Measurements from ENCODE around the gene DNAJC5. TPM values are rescaled to one million over a fixed set of nuclear protein-coding genes. Genes with fewer than 3 reads are reported as not detected.

The DNAJC5 gene
- total RNA-seq, 2 donors from 2014 or later, result 44.4 to 66.6 TPM

DNA sequence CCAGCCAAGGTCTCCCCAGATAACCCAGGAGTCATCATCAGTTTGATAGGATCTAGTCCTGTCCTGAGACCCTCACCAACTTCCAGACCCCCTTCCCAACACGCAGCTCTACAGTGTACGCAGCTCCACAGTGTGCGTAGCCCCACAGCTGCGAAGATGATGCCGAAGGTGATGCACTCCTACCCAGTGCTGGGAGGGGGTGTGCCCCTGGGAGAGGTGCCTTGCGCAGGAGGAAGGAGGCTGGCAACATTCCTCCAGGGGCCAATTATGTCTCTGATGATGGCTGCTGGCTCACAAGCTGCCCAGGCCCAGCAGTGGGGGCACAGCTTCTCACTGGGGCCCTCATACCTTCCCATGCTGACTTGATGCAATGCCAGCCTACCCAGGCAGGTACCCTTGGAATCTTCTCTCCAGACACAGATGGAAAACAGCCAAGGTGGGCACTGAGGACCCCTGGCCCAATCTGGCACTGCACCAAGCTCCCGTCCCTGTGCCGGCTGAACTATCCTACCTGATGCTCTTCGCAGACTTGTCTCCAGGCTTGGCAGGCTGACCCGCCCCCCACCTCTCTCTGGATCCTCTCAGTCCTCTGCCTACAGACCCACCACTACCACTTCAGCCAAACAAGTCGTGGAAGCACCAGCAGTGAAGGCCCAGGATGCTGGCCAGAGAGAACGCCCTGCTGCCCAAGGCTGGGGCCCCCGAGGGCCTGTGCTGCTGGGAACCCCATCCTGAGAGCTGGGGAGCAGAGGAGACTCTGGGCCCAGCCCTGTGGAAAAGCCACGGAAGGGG is 73.4 kb downstream of the DNAJC5 start:
- 69% methylated on average over 14 of the region's 14 CpGs for WGBS
- intact Hi-C loops (cut with DNase I), result loop anchor here (10.0 kb wide), 2 partner anchors 224 to 344 kb away; partner anchors contain the start of gene GMEB2
- no peaks in the 10 kb centered on the region for H3K9me3 ChIP-seq
- peak overlapping the region; percentile 53 to 79 for H3K4me3 ChIP-seq
- no peaks in the 10 kb centered on the region for H3K27me3 ChIP-seq (replicated peaks; ENCODE audit: insufficient read depth)
- TF ChIP-seq, protein P1, sequence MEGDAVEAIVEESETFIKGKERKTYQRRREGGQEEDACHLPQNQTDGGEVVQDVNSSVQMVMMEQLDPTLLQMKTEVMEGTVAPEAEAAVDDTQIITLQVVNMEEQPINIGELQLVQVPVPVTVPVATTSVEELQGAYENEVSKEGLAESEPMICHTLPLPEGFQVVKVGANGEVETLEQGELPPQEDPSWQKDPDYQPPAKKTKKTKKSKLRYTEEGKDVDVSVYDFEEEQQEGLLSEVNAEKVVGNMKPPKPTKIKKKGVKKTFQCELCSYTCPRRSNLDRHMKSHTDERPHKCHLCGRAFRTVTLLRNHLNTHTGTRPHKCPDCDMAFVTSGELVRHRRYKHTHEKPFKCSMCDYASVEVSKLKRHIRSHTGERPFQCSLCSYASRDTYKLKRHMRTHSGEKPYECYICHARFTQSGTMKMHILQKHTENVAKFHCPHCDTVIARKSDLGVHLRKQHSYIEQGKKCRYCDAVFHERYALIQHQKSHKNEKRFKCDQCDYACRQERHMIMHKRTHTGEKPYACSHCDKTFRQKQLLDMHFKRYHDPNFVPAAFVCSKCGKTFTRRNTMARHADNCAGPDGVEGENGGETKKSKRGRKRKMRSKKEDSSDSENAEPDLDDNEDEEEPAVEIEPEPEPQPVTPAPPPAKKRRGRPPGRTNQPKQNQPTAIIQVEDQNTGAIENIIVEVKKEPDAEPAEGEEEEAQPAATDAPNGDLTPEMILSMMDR (IDR thresholded peaks at IDR 0.05), result no peak
- TF ChIP-seq POLR2A (IDR thresholded peaks at IDR 0.05), result no peak
- no peak for TF ChIP-seq POLR2AphosphoS5 (IDR thresholded peaks at IDR 0.05)
- H3K27ac ChIP-seq, result peak overlapping the region; percentile 57 to 61
- DNase-seq (ENCODE audit: low spot score), result no peak
- peaks cover 0 to 2% of the 10 kb centered on the region in 2 donors for H3K36me3 ChIP-seq
- H3K4me1 ChIP-seq (replicated peaks), result peaks cover 15% of the 10 kb centered on the region

DNA sequence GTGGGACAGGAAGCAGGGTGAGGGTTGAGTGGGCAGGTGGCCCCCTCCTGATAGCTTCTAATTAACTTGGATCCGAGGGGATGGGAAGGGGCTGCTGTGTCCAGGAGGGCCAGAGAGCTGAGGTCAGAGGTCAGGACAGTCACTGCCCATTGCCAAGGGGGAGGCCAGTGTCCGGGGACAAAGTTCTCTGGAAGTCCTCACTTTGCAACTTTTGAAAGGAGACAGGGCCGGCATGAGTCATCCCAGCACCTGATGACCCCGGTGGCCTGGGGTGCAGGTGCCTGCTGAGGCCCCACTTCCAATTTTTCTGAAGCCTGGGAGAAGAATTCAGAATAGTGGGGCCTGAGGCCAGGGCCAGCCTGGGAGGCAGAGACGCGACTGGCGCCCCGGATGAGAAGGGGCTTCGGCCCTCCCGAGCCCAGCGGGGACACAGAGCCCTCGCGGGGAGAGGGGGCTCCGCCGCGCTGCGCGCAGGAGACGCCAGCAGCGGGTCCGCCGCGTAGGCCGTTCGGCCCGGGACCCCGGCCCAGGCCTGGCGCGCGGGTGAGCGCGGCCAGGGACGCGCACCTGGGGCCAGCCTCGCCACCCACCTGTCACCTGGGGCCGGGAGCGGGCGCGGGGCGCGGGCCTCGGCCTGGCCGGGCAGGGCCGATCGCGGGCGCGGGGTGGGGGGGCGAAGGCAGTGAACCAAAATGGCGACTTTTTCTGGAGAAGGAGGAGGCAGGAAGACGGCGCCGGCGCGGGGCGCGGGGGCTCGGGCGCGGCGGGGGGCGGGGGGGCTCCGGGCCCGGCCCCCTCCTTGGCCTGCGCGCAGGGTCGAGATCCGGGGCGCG is 74.2 kb downstream of the DNAJC5 start:
- Histone ChIP-seq H3K4me1 (replicated peaks) (peaks cover 18% of the 10 kb centered on the region), H3K27me3 (replicated peaks; ENCODE audit: insufficient read depth) (no peaks in the 10 kb centered on the region), H3K27ac (peak overlapping the region; percentile 57 to 61), H3K4me3 (peak overlapping the region; percentile 53 to 79), H3K36me3 (no peaks in the 10 kb centered on the region), H3K9me3 (no peaks in the 10 kb centered on the region)
- TF ChIP-seq POLR2A (IDR thresholded peaks at IDR 0.05) (no peak), POLR2AphosphoS5 (IDR thresholded peaks at IDR 0.05) (no peak)
- TF ChIP-seq, protein P1 (IDR thresholded peaks at IDR 0.05), result no peak
- intact Hi-C loops (cut with DNase I), result loop anchor here (10.0 kb wide), 2 partner anchors 224 to 344 kb away; partner anchors contain the start of gene GMEB2
- DNase-seq (ENCODE audit: low spot score), result no peak
- 0% methylated on average over 65 of the region's 70 CpGs for whole genome bisulfite sequencing

DNA sequence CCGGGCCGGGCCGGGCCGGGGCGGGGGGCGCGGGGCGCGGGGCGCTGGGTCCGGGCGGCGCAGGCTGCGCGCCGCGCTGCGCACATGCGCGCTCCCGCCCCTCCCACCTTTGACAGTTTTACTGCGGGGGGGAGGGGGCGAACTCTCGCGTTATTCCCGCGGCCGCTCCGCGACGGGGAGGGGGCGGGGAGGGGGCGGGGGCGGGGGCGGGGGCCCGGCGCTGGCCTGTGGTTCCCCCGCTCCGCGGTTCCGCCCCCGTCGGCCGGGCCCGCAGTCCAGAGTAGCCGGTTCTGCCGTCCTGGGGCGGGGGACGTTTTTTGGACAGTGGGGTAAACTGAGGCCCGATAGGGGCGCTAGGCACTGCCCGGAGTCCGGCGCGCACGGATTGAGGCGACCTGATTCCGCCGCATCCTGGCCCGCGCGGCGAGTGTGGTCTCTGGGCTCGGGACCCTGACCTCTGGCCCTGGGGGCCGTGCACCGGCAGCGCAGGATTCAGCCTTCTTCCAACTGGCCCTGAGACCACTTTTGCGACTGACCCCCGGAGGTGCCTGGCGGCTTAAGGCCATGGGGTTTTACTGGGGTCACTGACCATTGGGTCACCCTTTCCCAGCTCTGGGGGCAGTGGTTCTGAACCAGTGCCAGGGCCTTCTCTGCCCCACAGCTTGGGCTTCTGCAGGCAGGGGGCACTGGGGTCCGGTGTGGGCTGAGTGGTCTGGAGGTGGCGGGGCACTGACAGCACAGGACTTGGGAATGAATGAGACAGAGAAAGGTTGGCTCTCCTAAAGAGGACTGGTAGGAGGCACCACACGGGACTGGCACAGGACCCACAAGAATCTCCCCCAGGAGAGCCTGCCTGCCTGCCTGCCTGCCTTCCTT is 75.2 kb downstream of the DNAJC5 start, which contains the start of gene ZNF512B:
ZNF512B (minus strand) TSS at position 93 of the 876 bp plus-strand sequence. CDS start 1,980 bp downstream, outside the sequence.
- intact Hi-C loops (cut with DNase I), result loop anchor here (5.0 to 10.0 kb wide), 6 partner anchors 63 to 433 kb away; partner anchors contain the start of genes GMEB2 and PTK6

More for the DNA sequence above, 75.2 kb downstream of the DNAJC5 start, which contains the start of gene ZNF512B:
- DNase-seq (ENCODE audit: low spot score), result peak; percentile 57
- no peaks in the 10 kb centered on the region for H3K36me3 ChIP-seq
- peak within 1 kb of the TSS; percentile 53 to 79 for H3K4me3 ChIP-seq
- peaks cover 23% of the 10 kb centered on the region for H3K4me1 ChIP-seq (replicated peaks)
- peak; percentile 20 for TF ChIP-seq POLR2AphosphoS5 (IDR thresholded peaks at IDR 0.05)
- TF ChIP-seq POLR2A (IDR thresholded peaks at IDR 0.05), result no peak
- TF ChIP-seq, protein P1 (IDR thresholded peaks at IDR 0.05), result no peak
- H3K27ac ChIP-seq, result peak within 1 kb of the TSS; percentile 57 to 63
- no peaks in the 10 kb centered on the region for H3K27me3 ChIP-seq (replicated peaks; ENCODE audit: insufficient read depth)
- H3K9me3 ChIP-seq, result no peaks in the 10 kb centered on the region
- WGBS, result 4% methylated on average over 50 of the region's 73 CpGs

Data from prostate gland (tissue), 2 donors.